GM23338 (cell line): ENCODE measurements around the gene EN2.

Experiments
- CTCF ChIP-seq, 2 experiments: fragments of 200-600 bp in 1 of 2; sonication (generic) in 1 of 2; conservative IDR thresholded peaks; 2 replicates each; pipeline versions ENCODE4 v1.5.1 to v1.6.1; 2016 to 2017; ENCODE audit warnings: antibody characterized with exemption in 2 of 2, low read depth in 2 of 2, mild to moderate bottlenecking in 2 of 2, moderate library complexity in 1 of 2
- EZH2 ChIP-seq: fragments of 200-600 bp; sonication (generic); IDR thresholded peaks from one replicate; pipeline ENCODE4 v1.8.0; 2017; ENCODE audit warnings: antibody characterized with exemption, mild to moderate bottlenecking, low read depth; ENCODE audit not compliant: unreplicated experiment
- POLR2AphosphoS5 ChIP-seq: IDR thresholded peaks from 2 replicates; pipeline ENCODE4 v1.6.1; 2016; ENCODE audit warnings: antibody characterized with exemption, low read depth
- REST ChIP-seq: IDR thresholded peaks from one replicate; pipeline ENCODE4 v1.6.1; 2018; ENCODE audit warnings: antibody characterized with exemption; ENCODE audit not compliant: unreplicated experiment
- STAT1 ChIP-seq: IDR thresholded peaks from one replicate; pipeline ENCODE4 v1.6.1; 2016; ENCODE audit warnings: antibody characterized with exemption; ENCODE audit not compliant: unreplicated experiment

- TF ChIP-seq CTCF (conservative IDR thresholded peaks at IDR 0.05; ENCODE audit: low read depth in 2 of 2), result no peak
- no peak for TF ChIP-seq POLR2AphosphoS5
- no peak for TF ChIP-seq EZH2
- TF ChIP-seq REST, result no peak
- TF ChIP-seq STAT1, result no peak
These were observed 33.5 kb upstream of the EN2 start for GRCh38 chr7:155424301-155425010.
